Measurements from ENCODE around the gene RTL10.
A peak's percentile ranks its signal among the peaks of the same experiment; 100 is the strongest.

RTL10 gene

GRCh38 chr22:19853879-19854777 lies 546 bp downstream of the RTL10 start:
- H2AFZ ChIP-seq (ENCODE audit: low read depth, low read length): peak overlapping the region; percentile 69

DNA sequence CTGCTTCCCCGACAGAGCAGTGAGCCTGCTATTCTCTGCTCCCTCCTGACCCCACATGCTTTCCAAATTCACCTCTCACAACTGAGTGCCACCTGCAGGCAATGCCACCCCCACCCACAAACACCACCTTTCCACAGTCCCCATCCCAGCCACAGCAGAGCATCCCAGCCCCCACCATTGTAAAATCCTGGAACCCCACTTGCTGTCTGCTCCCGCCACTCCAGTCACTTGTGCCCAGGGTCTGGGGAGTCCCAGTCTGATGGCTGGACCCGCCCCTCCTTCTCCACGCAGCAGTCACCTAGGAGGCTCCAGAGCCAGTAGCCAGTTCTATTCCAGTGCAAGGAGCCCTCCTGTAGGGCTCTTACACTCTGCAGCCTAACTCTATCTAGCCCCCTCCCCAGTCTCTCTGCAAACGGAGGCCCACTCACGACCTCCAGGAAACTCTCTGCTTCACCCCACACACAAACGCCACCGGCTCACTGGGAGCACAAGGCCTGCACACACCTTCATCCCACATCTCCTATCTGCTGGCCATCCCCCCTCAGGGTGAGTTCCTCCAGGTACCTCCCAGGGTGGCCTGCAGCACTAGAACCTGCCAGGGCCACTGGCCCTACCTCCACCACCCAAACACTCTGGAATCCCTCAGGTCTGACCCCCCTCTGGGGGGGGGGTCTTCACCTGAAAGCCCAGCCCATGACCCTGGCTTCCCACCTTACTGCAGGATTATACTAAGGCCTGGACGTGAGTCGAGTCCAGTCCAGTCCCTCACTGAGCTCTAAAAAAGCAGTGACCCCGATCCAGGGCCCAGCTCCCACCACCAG lies 1.4 kb downstream of the RTL10 start:
- no peak for ATAC-seq (ENCODE audit: insufficient read depth, low read depth)
- Histone ChIP-seq H2AFZ (ENCODE audit: low read depth, low read length) (no peak overlapping the region), H3K27me3 (ENCODE audit: insufficient read depth, low read length, poor library complexity) (no peaks in the 10 kb centered on the region), H3K36me3 (ENCODE audit: insufficient read depth, low read length) (peaks cover 62% of the 10 kb centered on the region), H3K4me2 (ENCODE audit: insufficient read depth, low read length) (peak overlapping the region; percentile 97), H4K20me1 (ENCODE audit: insufficient read depth, low read length) (peaks cover 56% of the 10 kb centered on the region), H3K9ac (ENCODE audit: low read depth, low read length) (peak overlapping the region; percentile 99), H3K79me2 (ENCODE audit: insufficient read depth, low read length) (peaks cover 90% of the 10 kb centered on the region), H3K27ac (ENCODE audit: low read length) (peak overlapping the region; percentile 98), H3K4me1 (ENCODE audit: insufficient read depth, low read length) (peaks cover 56% of the 10 kb centered on the region), H3K9me3 (ENCODE audit: insufficient read depth, low read length, severe bottlenecking) (no peaks in the 10 kb centered on the region), H3K4me3 (ENCODE audit: low read depth in 1 of 2, low read length in 2 of 2) (peak overlapping the region; percentile 82 to 91)
- peak; percentile 4 for DNase-seq
- TF ChIP-seq EZH2 (IDR thresholded peaks at IDR 0.05; ENCODE audit: borderline replicate concordance, low read depth, low read length, severe bottlenecking): no peak
- TF ChIP-seq, protein P1, sequence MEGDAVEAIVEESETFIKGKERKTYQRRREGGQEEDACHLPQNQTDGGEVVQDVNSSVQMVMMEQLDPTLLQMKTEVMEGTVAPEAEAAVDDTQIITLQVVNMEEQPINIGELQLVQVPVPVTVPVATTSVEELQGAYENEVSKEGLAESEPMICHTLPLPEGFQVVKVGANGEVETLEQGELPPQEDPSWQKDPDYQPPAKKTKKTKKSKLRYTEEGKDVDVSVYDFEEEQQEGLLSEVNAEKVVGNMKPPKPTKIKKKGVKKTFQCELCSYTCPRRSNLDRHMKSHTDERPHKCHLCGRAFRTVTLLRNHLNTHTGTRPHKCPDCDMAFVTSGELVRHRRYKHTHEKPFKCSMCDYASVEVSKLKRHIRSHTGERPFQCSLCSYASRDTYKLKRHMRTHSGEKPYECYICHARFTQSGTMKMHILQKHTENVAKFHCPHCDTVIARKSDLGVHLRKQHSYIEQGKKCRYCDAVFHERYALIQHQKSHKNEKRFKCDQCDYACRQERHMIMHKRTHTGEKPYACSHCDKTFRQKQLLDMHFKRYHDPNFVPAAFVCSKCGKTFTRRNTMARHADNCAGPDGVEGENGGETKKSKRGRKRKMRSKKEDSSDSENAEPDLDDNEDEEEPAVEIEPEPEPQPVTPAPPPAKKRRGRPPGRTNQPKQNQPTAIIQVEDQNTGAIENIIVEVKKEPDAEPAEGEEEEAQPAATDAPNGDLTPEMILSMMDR (IDR thresholded peaks at IDR 0.05; ENCODE audit: borderline replicate concordance, extremely low read depth, low read length, poor library complexity, severe bottlenecking): no peak

More at GRCh38 chr22:19853879-19854777, 546 bp downstream of the RTL10 start:
- Histone ChIP-seq H3K9me3 (ENCODE audit: insufficient read depth, low read length, severe bottlenecking) (no peaks in the 10 kb centered on the region), H3K27me3 (ENCODE audit: insufficient read depth, low read length, poor library complexity) (no peaks in the 10 kb centered on the region), H3K4me1 (ENCODE audit: insufficient read depth, low read length) (peaks cover 56% of the 10 kb centered on the region), H3K79me2 (ENCODE audit: insufficient read depth, low read length) (peaks cover 81% of the 10 kb centered on the region), H3K4me3 (ENCODE audit: low read depth in 1 of 2, low read length in 2 of 2) (peak overlapping the region; percentile 82 to 91), H3K9ac (ENCODE audit: low read depth, low read length) (peak overlapping the region; percentile 99), H4K20me1 (ENCODE audit: insufficient read depth, low read length) (peaks cover 48% of the 10 kb centered on the region), H3K27ac (ENCODE audit: low read length) (peak overlapping the region; percentile 98), H3K36me3 (ENCODE audit: insufficient read depth, low read length) (peaks cover 54% of the 10 kb centered on the region), H3K4me2 (ENCODE audit: insufficient read depth, low read length) (peak overlapping the region; percentile 97)
- peak; percentile 51 for DNase-seq
- TF ChIP-seq, protein P1 (IDR thresholded peaks at IDR 0.05; ENCODE audit: borderline replicate concordance, extremely low read depth, low read length, poor library complexity, severe bottlenecking): no peak
- no peak for TF ChIP-seq EZH2 (IDR thresholded peaks at IDR 0.05; ENCODE audit: borderline replicate concordance, low read depth, low read length, severe bottlenecking)
- ATAC-seq (ENCODE audit: insufficient read depth, low read depth): peak; percentile 12; the same call in 2 of the 3 replicates

GRCh38 chr22:19852177-19852781 lies 2.4 kb downstream of the RTL10 start:
- H2AFZ ChIP-seq (ENCODE audit: low read depth, low read length): no peak overlapping the region
- H3K9me3 ChIP-seq (ENCODE audit: insufficient read depth, low read length, severe bottlenecking): no peaks in the 10 kb centered on the region
- H3K9ac ChIP-seq (ENCODE audit: low read depth, low read length): peak overlapping the region; percentile 99; the same call in 1 of the 2 replicates
- H3K27me3 ChIP-seq (ENCODE audit: insufficient read depth, low read length, poor library complexity): no peaks in the 10 kb centered on the region
- TF ChIP-seq, protein P1 (IDR thresholded peaks at IDR 0.05; ENCODE audit: borderline replicate concordance, extremely low read depth, low read length, poor library complexity, severe bottlenecking): no peak
- TF ChIP-seq EZH2 (IDR thresholded peaks at IDR 0.05; ENCODE audit: borderline replicate concordance, low read depth, low read length, severe bottlenecking): no peak
- ATAC-seq (ENCODE audit: insufficient read depth, low read depth) (no peak), DNase-seq (no peak)
- H3K27ac ChIP-seq (ENCODE audit: low read length): peak overlapping the region; percentile 98
- peak overlapping the region in 1 of 2 experiments; percentile 91; a peak in 2 of 4 replicates for H3K4me3 ChIP-seq (ENCODE audit: low read depth in 1 of 2, low read length in 2 of 2)
- H3K36me3 ChIP-seq (ENCODE audit: insufficient read depth, low read length): peaks cover 69% of the 10 kb centered on the region
- H4K20me1 ChIP-seq (ENCODE audit: insufficient read depth, low read length): peaks cover 62% of the 10 kb centered on the region
- H3K4me2 ChIP-seq (ENCODE audit: insufficient read depth, low read length): peak overlapping the region; percentile 97
- H3K4me1 ChIP-seq (ENCODE audit: insufficient read depth, low read length): peaks cover 54% of the 10 kb centered on the region
- H3K79me2 ChIP-seq (ENCODE audit: insufficient read depth, low read length): peaks cover 94% of the 10 kb centered on the region
